Measurements from ENCODE around the gene LRRN4CL.
"Not testable (repeated sequence)": the region's sequence is repeated elsewhere in the genome, so short reads cannot be mapped to it uniquely, and the experiment has no call there.

Gene LRRN4CL

DNA sequence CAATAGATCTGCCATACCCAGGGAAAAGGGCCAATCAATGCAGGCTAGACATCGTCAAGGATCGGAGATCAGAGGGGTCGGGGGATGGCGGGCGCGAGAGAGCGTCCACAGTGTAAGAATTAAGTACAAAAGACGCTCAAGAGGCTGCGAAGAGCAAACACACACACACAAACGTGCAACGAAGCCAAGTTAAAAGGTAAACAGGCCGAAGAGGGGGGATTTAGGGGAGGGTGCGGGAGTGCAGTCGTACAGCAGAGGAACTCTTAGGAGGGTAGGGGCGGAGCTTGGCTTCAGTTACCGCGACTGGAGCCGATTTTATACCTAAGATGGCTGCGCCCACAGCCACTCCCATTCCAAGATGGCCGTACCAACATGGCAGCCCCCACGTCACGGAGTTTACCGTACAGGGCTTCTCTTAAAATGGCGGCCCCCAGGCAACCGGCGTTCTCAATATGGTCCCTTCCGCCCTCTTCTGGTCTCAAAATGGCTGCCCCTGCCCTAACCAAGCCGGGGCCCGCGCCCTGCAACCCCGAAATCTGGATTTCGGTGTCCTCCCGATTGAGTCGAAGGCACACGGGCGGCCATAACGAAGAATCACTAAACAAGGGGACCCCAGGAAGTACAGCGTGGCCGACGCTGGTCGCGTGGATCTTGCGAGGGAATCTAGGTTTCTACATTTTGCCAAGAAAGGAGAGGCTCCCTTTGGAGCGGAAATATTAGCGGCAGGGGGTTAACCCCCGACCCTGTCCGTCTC is 20.1 kb upstream of the LRRN4CL start:
- DNase-seq = peak; percentile 97

DNA sequence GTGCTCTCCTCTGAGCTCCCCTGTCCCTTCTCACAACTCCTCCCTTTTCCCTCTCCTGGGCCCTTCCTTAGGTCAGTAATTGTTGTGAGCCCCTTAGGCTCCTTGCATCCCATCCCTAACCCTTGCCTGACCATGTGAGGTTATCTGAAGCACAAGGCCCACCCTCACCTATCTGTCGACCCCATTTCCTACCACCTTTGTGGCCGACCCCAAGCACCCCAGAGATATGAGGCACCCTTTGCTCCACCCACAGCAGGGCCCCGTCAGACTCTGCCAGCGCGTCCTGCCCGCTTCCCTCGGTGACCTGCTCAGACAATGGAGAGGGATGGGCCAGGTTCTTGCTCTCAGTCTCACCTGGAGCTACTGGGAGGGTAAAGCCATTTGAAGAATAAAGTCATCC is 19.5 kb upstream of the LRRN4CL start:
- DNase-seq = no peak

DNA sequence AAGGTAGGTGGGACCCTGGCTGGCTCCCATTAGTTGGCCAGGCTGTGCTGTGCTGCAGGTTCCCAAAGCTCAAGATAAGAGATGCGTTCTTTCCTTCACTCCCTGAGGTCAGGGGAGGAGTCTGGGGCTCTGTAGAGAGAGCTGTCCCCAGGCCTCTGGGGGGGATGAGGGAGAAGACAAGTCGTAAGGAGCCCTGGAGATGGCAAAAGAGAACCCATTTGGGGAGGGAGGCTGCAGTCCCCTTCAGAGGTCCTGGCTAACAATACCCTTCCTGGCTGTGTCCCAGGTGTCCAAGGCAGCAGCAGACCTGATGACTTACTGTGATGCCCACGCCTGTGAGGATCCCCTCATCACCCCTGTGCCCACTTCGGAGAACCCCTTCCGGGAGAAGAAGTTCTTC is 19.1 kb upstream of the LRRN4CL start:
- DNase-seq = no peak

DNA sequence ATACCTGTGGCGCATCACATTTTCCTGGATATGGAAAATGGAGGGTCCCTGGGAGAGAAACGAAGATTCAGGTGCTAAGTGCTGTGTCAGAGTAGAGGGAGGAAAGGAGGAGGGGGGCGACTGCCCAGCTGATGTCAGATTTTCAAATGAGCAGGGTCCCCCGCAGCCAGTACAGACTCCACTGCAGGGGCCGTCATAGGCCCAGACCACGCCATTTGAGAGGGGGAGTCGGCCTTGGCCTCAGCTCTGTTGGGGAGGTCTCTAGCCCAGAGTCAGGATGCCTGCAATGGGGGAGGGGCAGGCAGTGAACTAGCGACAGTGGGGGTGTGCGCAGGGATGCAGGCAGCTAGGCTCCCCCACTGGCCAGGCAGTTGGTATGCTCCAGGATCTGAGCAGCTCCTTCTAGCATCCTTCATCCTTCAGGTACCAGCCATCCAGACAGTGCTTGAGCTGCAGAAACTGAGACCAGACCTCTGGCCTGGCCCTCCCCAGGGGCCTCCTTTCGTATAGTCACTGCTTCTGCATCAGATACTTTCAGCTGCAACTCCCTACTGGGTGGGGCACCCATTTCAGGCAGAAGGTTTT is 18.0 kb upstream of the LRRN4CL start, which contains the start of the genes BSCL2 and GNG3:
TSS of gene BSCL2 (minus strand) at position 148 of the 585 bp plus-strand sequence. CDS start 229 bp downstream, outside the sequence.
TSS of gene GNG3 (plus strand) at position 400 of the 585 bp plus-strand sequence. CDS start 620 bp downstream, outside the sequence.
- DNase-seq = no peak

DNA sequence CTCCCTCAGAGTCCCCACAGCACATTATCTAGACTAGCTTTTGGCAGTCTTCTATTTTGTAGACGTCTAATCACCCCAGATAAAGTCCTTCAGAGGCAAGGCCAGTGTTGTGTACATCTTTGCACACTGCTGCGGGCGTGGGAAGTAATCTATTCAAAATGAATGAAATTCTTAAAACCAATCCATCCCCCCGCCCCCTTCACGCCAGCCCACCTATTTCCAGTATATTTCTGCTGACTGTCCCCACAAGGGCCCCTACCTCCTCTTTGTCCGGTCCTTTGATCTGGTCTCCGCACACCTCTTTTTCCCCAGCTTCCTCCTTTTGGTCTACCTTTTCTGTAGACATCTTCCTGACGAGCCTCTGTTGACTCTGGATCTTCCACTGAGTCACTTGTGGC is 17.5 kb upstream of the LRRN4CL start:
- DNase-seq = no peak

DNA sequence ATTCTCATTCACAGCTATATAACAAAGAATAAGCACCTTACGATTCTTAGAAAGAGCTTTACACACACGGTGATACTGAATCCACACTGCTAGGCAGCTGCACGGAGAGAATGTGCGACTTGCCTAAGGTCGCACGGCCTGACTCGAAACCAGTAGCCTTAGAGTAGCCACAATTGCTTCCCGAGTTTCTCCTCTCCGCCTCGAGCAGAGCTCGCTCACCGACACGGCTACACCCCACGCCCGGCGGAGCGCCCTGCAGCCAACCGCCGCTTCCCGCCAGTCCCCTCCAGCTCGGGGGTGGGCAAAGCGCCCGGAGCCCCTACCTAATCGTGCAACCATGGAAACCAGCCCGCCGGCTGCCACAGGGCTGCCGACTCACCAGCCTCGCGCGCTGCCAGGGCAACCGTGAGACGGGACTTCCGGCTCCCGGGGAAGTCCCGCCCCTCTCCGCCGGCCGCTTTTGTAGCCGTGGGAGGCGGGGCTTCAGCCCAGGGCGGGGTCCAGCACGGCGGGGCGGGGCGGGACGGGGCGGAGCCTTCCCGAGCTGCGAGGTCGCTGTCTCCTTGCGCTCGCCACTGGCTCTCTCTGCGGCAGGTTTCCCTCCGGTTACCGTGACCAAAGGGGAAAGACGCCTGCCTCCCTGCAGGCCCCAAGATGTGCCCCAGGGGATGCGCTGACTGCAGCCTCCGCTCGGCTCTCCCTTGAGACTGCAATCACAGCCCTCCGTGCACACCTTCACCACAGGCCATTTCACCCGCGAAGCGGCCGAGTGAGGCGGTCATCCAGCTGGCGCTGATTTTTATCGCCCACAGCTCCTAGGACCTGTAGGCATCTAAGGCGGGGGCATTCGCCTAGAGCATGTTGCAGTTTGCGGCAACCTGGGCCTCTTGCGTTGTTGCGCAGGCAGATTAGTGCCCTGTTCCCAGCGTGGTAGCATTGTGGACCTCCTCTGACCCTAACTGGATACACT is 16.8 kb upstream of the LRRN4CL start:
- peak; percentile 85 for DNase-seq

DNA sequence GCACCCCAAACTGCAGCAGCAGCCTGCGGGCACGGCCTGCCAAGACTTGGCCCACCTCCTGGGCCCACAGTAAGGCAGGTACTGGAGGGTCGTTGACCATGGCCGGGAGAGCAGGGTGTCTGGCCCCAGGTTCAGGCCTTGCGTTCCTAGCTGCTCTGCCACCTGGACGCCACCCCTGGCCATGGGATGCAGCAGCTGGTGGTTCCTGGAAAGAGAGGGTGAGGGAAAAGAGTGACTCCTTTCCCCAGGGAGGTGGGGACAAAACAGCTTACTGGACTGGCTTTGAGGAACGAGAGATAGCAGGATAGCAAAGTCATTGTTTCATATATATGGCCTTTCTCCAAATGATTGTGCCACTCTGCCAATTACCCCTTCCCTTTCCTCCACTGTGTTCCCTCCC is 16.1 kb upstream of the LRRN4CL start:
- DNase-seq = peak; percentile 18

DNA sequence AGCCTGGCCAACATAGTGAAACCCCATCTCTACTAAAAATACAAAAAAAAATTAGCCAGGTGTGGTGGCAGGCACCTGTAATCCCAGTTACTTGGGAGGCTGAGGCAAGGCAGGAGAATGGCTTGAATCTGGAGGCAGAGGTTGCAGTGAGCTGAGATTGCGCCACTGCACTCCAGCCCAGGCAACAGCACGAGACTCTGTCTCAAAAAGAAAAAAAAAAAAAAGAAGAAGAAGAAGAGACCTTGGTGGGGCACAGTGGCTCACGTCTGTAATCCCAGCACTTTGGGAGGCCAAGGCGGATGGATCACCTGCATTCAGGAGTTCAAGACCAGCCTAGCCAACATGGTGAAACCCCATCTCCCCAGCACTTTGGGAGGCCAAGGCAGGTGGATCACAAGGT is 14.6 kb upstream of the LRRN4CL start:
- not testable (repeated sequence) for DNase-seq

DNA sequence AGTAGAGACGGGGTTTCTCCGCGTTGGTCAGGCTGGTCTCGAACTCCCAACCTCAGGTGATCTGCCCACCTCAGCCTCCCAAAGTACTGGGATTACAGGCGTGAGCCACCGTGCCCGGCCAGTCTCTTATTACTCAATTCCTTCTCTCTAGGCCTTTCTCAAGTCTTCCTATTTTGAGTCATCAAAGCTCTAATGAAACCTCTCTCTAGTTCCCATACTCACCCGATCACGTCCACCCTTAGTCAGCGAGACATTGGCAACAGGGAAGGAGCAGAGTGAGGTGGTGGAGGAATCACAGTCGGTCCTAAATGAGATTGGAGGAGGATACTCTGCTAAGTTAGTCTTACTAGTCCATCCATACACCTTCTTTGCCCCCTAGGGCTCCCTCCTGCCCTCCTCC is 12.9 kb upstream of the LRRN4CL start:
- DNase-seq = no peak

DNA sequence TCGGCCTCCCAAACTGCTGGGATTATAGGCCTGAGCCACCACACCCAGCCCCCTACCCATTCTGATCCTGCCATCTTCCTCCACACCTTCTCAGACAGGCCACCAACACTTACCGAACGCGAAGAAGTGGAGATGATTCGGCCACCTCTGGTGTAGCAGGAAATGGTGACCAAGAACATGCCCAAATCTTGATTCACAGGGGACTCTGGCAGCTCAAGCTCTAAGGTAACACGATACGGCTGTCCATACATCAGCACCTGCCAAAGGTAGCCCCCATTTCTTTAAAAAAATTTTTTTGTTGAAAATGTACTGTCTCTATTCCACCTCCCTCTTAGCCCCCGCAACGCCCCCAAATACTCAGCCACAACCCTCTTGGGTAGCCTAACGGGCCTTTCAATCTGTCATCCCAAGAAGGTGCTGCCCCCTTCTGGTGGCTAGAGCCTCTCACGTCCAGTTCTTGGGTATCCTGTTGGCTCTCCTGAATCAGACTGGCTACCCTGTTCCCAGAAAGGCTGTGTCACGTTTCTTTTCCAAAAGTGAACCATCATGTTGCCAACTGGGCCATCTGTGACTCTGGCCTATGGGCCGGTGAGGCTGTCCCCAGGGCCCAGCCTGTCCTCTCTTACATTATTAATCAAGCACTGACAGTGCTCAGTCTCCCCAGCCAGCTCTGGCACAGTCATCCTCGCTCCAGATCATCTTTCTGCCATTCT is 5.3 kb upstream of the LRRN4CL start:
- peak; percentile 42 for DNase-seq

DNA sequence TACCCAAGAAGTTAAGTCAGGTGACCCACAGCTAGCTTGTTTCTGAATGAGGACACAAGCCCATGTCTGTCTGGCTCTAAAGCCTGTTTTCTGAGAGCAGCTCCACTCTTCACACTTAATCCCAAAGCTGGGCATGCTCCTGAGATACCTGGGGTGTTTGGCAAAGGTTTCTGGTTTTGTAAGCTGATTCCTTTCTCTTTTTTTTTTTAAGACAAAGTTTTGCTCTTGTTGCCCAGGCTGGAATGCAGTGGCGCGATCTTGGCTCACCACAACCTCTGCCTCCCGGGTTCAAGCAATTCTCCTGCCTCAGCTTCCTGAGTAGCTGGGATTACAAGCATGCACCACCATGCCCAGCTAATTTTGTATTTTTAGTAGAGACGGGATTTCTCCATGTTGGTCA is 4.3 kb upstream of the LRRN4CL start:
- DNase-seq = not testable (repeated sequence)

DNA sequence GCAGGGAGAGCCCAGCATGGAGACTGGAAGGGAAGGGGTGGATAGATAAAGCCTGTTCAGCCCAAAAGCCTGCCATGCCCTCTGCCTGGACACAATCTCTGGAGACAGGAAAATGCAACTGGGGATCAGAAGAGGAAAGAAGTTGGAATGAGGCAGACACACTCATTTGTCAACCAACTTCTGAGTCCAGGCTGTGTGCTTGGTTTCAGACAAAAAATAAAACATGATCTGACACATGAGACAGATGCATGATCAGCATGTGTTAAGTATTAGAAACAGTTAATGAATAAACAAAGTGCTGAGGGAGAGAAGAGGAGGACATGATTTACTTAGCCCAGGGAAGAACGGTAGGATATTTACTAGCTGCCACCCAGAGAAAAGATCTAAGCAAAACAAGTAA is 839 bp downstream of the LRRN4CL start:
- no peak for DNase-seq

DNA sequence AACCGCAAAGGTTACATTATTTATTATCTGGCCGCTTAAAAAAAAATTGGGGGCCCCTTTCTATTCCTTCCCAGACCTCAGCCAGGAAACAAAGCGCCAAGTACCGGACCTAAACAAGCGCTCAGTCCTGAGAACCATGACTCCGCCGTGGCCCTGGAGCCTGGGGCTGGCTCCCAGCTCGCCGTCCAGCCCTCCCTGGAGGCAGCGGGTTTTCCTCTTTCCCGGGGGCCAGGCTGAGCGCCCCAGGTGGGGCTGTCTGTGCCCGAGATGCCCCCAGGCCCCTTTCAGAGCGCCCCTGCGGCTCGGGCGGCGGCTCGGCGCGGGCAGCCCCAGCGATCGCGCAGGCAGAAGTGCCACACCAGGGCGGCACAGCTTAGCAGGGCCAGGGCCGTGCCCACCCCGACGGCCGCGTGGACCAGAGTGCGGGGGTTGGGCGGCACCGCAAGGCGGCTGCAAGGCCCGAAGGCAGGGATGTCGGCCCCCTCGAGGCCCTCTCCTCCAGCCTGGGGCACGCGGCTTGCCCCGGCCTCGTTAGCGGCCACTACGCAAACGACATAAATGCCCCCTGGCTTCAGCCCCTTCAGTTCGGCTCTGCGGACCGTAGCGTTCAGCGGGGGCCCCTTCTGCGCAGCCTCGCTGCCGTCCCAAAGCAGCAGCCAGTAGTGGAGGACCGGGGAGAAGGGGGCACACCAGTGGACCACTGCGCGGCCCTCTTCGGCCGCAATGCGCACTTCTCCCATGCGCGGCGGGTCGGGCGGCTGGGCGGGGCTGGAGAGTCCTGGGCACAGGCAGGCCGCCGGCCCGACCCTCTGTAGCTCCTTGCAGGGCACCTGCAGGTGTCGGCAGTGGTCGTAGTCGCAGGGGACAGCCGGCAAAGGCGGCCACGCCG is 1.6 kb downstream of the LRRN4CL start:
- DNase-seq = no peak

DNA sequence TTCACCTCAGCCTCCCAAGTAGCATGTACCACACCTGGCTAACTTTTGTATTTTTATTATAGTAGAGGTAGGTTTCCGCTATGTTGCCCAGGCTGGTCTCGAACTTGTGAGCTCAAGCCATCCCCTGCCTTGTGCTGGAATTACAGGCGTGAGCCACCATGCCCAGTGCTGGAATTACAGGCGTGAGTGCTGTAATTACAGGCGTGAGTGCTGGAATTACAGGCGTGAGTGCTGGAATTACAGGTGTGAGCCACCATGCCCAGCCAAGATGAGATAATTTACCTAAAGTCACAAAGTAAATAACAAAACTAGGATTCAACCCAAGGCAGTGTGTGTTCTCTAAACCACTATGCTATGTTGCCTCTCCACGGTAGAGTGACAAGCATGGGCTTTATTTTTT is 6.8 kb downstream of the LRRN4CL start:
- DNase-seq = no peak

DNA sequence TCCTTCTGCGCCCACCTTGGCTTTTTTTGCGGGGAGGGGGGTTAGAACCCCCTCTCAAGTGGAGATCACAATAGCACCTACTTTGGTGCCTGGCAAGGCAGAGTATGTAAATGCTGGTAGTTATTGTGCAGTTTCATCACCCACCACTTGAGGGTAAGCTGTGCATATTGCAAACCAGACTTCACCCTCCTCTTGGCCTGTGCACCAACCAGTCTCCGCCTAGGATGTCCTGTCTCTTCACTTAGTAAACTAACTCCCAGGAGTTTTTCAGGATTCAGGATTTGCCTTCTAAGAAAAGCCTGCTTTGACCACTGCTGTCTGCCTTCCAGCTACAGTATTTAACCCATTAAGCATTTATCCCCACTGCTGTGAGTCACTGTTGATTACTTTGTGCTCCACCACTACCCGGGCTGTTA is 8.5 kb downstream of the LRRN4CL start:
- DNase-seq = peak; percentile 41

DNA sequence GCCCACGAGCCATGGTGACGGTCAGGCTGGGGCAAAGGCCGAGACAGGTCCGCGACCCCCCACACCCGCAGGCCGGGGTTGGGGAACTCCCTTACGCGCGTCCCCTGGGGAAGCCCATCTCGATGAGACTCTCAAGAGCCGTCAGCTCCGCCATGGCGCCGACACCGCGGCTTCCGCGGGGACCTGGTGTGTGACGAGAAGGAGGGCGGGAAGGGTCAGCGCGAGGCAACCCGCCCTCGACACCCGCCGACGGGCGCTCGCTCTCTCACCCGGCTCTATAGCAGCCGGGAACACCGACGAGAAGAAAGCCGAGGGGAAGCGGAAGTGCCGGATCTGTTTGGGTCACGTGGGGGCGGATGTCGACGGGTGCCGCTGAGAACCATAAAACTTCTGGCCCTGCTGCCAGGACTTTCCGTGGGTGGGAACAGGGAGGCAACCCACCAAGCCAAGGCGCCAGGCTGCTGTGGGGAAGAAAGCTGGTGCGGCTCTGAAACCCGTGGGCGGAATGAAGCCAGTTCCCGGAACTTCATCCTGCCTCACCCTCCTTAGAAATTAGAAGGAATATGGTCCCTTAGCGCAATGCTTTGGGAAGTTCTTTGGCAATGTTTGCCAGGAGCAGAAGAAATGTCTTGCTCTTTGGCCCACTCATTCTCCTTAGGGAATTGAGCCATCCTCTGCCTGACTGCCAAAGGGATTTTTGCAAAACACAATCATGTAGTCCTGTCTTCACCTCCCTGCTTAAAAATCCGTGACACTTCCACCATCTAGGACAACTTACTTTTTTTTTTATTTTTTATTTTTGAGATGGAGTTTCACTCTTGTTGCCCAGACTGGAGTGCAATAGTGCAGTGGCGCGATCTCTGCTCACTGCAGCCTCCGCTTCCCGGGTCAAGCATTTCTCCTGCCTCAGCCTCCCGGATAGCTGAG is 10.3 kb downstream of the LRRN4CL start, which contains the start of gene UBXN1:
TSS of gene UBXN1 (minus strand) at position 304 of the 927 bp plus-strand sequence. CDS start at position 154, 150 bp downstream.
- DNase-seq = peak; percentile 78

DNA sequence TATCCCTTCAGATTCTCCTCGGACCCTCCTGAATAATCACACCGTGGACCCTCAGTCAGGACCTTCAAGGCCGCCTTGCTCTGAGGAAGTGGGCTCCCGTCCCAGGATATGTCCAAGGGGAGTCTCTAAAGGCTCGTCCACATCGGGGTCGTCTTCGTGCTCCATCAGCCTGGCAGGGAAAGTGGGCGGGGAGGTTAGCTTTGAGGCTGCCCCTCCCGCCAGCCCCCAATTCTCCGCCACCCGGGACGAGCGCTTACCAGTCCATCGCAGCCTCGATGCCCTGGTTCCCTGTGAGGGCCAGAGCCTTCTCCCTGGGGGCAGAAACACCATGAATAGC is 10.9 kb downstream of the LRRN4CL start:
- no peak for DNase-seq

DNA sequence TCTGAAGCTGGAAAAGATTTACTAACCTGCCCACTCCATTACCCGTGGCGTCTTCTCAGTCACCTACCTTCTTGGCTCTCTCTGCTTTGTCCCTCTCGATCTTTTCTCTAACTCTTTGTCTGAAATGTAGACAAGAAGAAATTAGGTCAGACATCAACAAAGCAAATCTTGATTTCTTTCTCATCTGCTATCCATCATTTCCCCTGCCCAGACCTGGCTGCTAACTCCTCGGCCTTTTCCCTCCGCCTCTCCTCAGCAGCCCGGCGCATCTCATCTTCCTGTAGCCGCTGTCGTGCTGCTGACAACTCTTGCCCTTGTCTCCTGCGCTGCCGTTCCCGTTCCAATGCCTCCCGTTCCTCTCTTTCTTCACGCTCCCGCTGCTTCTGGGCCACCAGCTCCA is 11.6 kb downstream of the LRRN4CL start:
- no peak for DNase-seq

DNA sequence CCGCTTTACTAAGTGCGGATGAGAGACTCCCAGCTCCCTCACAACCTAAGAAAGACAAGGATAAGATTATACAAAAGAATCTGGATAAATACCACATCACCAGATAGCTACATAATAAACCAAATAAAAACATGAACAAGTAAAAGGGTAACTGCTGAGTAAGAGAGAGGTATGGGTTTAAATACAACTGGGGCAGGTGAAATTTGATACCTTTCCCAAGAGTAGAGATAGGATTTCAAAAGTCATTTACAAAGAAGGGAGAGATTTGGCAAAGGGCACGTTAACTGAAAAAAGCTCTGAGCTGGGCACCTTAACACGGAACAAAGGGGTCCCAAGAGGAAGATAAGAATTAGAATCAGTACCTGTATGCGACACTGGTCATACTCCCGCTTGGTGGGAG is 12.2 kb downstream of the LRRN4CL start:
- DNase-seq = no peak

DNA sequence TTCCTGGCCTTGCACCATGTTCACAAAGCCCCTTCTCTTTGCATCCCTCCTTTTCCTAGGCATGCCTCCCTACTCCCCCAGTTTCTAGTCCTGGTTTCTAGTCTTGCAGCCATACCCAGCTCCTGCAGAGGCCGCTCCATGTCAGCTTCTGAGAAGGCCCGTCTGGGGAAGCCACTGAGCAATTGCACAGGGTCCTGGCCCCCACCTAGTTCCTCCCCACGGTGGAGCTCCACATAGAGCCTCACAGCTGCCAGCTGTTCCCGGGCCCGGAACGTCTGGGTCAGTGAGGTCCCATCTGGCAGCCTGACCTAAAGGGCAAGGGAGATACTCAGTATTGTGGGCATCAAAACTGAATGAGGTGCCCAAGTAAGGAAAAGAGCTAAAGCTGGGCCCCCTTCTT is 12.6 kb downstream of the LRRN4CL start:
- no peak for DNase-seq

Data from NCI-H510A (cell line).